ENCODE results near the gene FSHB.
"Not testable (repeated sequence)": the region's sequence is repeated elsewhere in the genome, so short reads cannot be mapped to it uniquely, and the experiment has no call there.

The FSHB gene

GRCh38 chr11:30268638-30269037 lies 37.8 kb downstream of the FSHB start:
- not testable (repeated sequence) for DNase-seq (ENCODE audit: low read depth, low spot score)

GRCh38 chr11:30270671-30271070 lies 39.9 kb downstream of the FSHB start:
- DNase-seq (ENCODE audit: low read depth, low spot score): no peak

GRCh38 chr11:30277176-30277575 lies 46.4 kb downstream of the FSHB start:
- DNase-seq (ENCODE audit: low read depth, low spot score): no peak

GRCh38 chr11:30279796-30280195 lies 49.0 kb downstream of the FSHB start:
- no peak for DNase-seq (ENCODE audit: low read depth, low spot score)

- DNase-seq (ENCODE audit: low read depth, low spot score): no peak
Measured at GRCh38 chr11:30281476-30282288, 50.9 kb downstream of the FSHB start.

- DNase-seq (ENCODE audit: low read depth, low spot score): no peak
Measured at GRCh38 chr11:30282289-30282631, 51.4 kb downstream of the FSHB start.

Data from activated CD4-positive, CD25-positive, alpha-beta regulatory T cell treated with anti-CD3 and anti-CD28 coated beads, Interleukin-2, amount 50 U/mL, for 16 hours (primary cell).